LNCAP (cell line): ENCODE results near the gene P2RY14.

Experiments
- CTCF ChIP-seq: fragments of 450-650 bp; IDR thresholded peaks from 2 replicates; pipeline ENCODE4 v1.5.1; 2017; ENCODE audit warnings: mild to moderate bottlenecking

Gene P2RY14

DNA sequence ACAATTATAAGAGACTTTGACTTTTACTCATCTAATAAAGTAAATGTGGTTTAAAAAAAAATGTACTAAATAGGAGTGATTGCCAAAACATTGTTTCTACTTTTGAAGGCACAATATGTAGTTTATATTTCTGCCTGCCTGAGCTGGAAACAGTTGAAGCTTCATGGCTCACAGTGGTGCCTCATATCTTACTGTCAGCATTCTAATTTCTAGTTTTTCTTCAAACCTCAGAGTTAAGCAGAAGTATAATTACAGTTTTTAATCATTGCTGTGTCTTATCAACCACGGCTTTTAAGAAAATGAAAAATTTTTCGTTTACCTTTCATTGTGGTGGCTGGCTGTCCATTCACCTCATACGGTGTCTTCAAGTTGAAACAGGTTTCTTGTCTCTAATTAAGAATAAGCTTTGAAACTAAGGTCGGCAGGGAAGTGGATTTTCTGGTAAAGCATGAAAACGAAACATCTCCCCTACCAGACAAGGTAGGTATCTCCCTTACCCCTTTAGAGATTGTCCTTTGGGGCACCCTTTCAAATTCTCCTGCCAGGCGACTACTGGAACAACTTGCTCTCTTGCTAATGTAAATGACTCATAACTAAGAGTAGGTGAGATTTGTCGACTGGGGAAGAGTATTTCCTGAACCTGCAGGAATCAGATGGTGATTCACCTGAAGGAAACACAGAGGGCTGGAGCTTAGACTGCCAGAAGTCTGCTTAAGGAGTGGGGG, 38.1 kb upstream of the P2RY14 start, which contains the start of gene GPR87:
GPR87 (minus strand) TSS at position 554 of the 725 bp plus-strand sequence. CDS start 16,720 bp downstream, outside the sequence.
- no peak for TF ChIP-seq CTCF

DNA sequence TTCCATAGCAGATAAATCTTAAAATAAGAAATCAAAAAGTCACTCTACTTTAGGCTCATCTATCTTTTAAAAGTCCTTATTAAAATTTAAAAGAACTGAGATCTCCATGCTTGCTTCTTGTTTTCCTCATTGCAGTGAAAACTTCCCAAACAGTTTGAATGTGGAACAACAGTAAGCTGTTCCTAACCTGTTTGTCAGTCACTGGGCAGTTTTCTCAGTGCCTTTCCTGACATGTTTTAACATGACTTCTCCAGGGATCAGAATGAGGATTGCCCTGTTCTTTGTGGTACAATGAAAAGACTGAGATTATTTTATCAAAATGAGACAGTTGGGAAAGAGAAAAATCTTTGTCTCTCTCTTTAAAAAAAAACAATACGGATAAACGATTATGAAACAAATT, 37.5 kb upstream of the P2RY14 start:
- no peak for TF ChIP-seq CTCF

- TF ChIP-seq CTCF = no peak
These were observed 36.8 kb upstream of the P2RY14 start for GRCh38 chr3:151315136-151315535.

- no peak for TF ChIP-seq CTCF
These were observed 36.3 kb upstream of the P2RY14 start for GRCh38 chr3:151314593-151314992.

GRCh38 chr3:151314137-151314536, 35.8 kb upstream of the P2RY14 start:
- no peak for TF ChIP-seq CTCF

DNA sequence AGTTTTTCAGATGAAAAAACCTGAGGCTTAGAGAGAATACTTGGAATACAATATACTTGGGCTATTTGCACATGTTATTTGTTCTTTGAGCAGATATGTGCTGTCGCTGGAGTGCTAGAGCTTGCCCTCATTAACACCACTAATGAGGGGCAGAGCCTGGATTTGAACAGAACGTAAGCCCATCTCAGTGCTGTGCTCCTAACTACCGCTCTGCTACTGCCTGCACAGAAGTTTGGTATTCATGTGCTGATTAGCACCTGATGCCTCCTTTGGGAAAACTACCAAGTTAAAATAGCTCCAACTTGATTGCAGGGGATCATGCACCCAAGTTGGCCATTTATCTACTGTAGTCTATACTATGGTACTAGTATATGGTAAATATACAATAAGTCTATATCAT, 34.6 kb upstream of the P2RY14 start:
- TF ChIP-seq CTCF = no peak

DNA sequence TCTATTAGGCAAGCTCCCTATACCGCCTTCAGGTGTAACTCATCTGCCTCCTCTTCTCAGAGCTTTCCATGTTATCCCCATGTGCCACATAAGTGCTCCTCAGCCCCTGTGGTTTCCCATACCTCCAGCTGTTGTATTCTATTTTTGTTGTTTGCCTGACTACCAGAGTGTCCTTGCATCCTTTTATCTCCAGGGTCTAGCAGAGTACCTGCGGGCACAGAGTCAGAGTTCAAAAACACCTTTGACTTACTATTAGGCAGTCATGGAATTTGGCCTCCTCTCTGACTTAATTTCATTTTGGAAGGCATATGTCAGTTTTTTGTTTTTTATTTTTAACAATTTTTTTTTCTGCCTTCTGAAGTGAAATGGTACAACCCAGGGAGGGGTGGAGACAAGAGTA, 31.2 kb upstream of the P2RY14 start:
- no peak for TF ChIP-seq CTCF
